ENCODE measurements around the gene PRELID3B. TPM values are rescaled to one million over a fixed set of nuclear protein-coding genes. Genes with fewer than 3 reads are reported as not detected.

The PRELID3B gene
- 53.6 and 78.1 TPM in 2 replicates for total RNA-seq

GRCh38 chr20:59042151-59042795 lies at the start of gene PRELID3B:
Gene PRELID3B, minus strand, starts transcription at chr20:59042786. Its CDS starts 56 bp downstream, at chr20:59042730.

DNA sequence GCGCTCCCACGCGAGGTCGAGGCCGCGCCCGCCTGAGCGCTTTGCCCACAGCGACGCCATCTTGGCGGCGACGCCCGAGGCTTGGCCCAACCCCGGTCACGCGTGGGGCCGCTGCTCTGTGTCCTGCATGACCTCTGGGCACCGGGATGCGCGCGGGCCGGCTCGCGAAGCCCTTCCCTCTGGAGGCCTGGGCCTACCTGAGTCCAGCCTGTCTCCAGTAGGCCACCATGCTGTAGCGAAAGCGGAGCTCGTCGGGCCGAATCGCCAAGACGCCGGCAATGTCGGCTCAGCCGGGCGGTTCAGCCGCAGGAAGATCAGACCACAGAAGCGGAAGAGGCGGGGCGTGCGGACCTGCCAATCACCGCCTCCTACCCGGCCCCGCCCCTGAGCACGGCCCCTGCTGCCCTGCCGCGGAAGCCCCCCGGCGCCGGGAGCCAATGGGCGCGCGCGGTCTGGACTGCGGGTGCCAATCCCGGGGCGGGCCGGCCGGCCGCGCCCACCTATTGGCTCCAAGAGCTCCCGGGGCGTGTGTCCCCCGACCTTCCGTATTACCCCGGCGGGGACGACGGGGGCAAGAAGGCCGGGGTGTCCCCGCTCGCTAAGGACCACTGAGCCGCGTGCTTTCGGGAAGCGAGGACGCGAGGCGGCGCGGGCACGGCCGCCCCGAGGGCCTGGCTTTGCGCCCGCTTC lies 10.4 kb downstream of the PRELID3B start, which contains the start of gene ATP5F1E:
TSS of gene ATP5F1E (minus strand) at position 313 of the 690 bp plus-strand sequence. CDS start at position 229, 84 bp downstream.

DNA sequence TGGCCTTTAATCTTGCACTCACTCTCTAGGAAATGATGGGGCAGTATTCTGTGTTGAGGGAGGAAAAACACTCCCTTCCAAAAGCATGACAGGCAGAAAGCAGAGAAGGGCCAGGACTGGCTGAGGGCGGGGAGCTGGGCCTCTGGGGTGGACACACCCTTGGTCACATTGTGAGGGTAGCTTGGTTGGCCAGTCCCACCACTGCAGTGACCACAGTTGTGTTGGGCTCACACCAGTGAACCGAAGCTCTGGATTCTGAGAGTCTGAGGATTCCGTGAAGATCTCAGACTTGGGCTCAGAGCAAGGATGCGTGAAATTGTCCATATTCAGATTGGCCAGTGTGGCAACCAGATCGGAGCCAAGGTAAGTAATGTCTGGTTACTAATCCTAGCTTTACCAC lies 23.4 kb downstream of the PRELID3B start, which contains the start of gene TUBB1:
TSS of gene TUBB1 (plus strand) at position 213 of the 400 bp plus-strand sequence. CDS start at position 307, 94 bp downstream.

GRCh38 chr20:59006864-59007664 lies 35.5 kb downstream of the PRELID3B start, which contains the start of gene CTSZ:
Gene CTSZ, minus strand, starts transcription at chr20:59007254. Its CDS starts 126 bp downstream, at chr20:59007128.

Other genes with a start within 250 kb of the PRELID3B start
- 0.43 and 0.95 TPM in 2 replicates for gene GNAS-AS1, start 191.9 kb downstream of the PRELID3B start, total RNA-seq
- gene GNAS, start 190.1 kb downstream of the PRELID3B start, total RNA-seq: 393 and 517 TPM in 2 replicates
- 47.3 and 54.2 TPM in 2 replicates for gene NELFCD, start 61.5 kb downstream of the PRELID3B start, total RNA-seq
- 123 and 189 TPM in 2 replicates for gene CTSZ, start 35.5 kb downstream of the PRELID3B start, total RNA-seq
- not detected in 2 replicates for gene TUBB1, start 23.4 kb downstream of the PRELID3B start, total RNA-seq
- gene ATP5F1E, start 10.5 kb downstream of the PRELID3B start, total RNA-seq: 37.2 and 49.3 TPM in 2 replicates
- gene ZNF831, start 121.0 kb upstream of the PRELID3B start, total RNA-seq: under 0.01 TPM in 1 of 2 replicates, not detected in the other